ENCODE results near the gene ZNF585A. TPM values are rescaled to one million over a fixed set of nuclear protein-coding genes. Genes with fewer than 3 reads are reported as not detected.

ZNF585A gene
- 10 to 100 TPM in 7 of 9 donors, 1 to 10 TPM in 2; 8.1 to 39.4 (median 16.0) TPM for total RNA-seq
- polyA plus RNA-seq = 10 to 100 TPM; 15.8 to 23.0 (median 18.7) TPM
- long read RNA-seq, donor 1, transcript ZNF585A-205 (3 exons, 596 nt) = major isoform, 32 of 32 reads
- long read RNA-seq, donor 1, partial matches to known transcripts = 0 of 32 reads
- long read RNA-seq, donor 1, other reads (novel, unspliced or antisense) = 0 of 32 reads
- long read RNA-seq, donor 2, full-length matches to known transcripts = 13 of 13 reads
- long read RNA-seq, donor 2, partial matches to known transcripts = 0 of 13 reads
- long read RNA-seq, donor 2, other reads (novel, unspliced or antisense) = 0 of 13 reads
- long read RNA-seq, donor 3, transcript ZNF585A-205 (3 exons, 596 nt) = major isoform, 21 of 21 reads
- long read RNA-seq, donor 3, partial matches to known transcripts = 0 of 21 reads
- long read RNA-seq, donor 3, other reads (novel, unspliced or antisense) = 0 of 21 reads
- long read RNA-seq, donor 4, transcript ZNF585A-205 (3 exons, 596 nt) = major isoform, 19 of 19 reads
- long read RNA-seq, donor 4, partial matches to known transcripts = 0 of 19 reads
- long read RNA-seq, donor 4, other reads (novel, unspliced or antisense) = 0 of 19 reads
- long read RNA-seq, donor 5, full-length matches to known transcripts = 11 of 13 reads
- long read RNA-seq, donor 5, partial matches to known transcripts = 0 of 13 reads
- long read RNA-seq, donor 5, other reads (novel, unspliced or antisense) = 2 of 13 reads
- long read RNA-seq, donor 6, full-length matches to known transcripts = 5 of 5 reads
- long read RNA-seq, donor 6, partial matches to known transcripts = 0 of 5 reads
- long read RNA-seq, donor 6, other reads (novel, unspliced or antisense) = 0 of 5 reads
- long read RNA-seq, donor 7, transcript ZNF585A-205 (3 exons, 596 nt) = major isoform, 13 of 13 reads
- long read RNA-seq, donor 7, partial matches to known transcripts = 0 of 13 reads
- long read RNA-seq, donor 7, other reads (novel, unspliced or antisense) = 0 of 13 reads
- long read RNA-seq, donor 8, full-length matches to known transcripts = 18 of 18 reads
- long read RNA-seq, donor 8, partial matches to known transcripts = 0 of 18 reads
- long read RNA-seq, donor 8, other reads (novel, unspliced or antisense) = 0 of 18 reads
- long read RNA-seq, donor 9, transcript ZNF585A-205 (3 exons, 596 nt) = major isoform, 19 of 19 reads
- long read RNA-seq, donor 9, partial matches to known transcripts = 0 of 19 reads
- long read RNA-seq, donor 9, other reads (novel, unspliced or antisense) = 0 of 19 reads
- long read RNA-seq, donor 10, full-length matches to known transcripts = 14 of 14 reads
- long read RNA-seq, donor 10, partial matches to known transcripts = 0 of 14 reads
- long read RNA-seq, donor 10, other reads (novel, unspliced or antisense) = 0 of 14 reads

DNA sequence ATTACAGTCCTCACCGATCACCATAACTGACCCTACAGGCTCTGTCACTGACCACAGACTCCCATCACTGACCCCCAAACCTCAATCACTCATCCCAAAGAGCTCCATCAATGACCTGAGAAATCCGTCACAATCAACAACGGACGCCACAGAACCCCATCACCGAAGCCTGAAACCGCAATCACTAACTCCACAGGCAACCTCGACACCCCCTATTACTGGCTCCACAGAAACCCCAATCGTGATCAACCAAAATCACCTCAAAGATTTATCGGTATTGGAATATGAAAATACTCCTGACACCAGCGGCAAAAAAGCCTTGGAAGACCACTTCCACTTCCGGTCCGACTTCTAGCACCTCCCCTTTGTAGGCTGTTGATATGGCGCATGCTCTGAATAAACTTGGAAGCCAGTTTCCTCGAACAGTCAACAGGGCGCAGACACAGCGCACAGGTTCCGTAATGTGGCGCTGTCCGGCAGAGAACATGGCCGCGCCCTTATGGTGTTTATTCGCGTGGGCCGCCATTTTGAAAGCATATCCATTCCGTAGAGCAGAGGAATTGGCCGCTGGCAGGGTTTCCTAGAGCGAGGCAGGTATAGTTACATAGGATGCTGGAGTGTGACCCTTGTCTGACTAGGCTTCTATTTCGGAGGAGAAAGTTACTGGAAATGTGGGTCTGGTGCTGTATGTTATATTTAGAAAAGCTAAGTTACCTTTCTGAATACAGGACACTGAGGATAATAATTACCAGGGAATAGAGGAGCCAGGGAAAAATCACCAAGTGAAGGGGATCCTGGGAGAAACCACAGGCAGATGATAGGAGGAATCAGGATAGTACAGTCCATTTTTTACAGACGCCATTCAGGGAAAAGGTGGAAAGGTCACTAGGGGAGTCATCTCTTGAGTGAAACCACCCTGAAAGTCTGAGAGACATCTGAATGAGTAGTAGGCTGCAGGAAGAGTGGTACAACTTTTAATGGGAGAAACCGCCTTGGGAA, at the start of gene ZNF585A:
Gene ZNF585A, minus strand, starts transcription at position 328 of the 999 bp plus-strand sequence. CDS start 2,785 bp downstream, outside the sequence.
- H3K4me1 ChIP-seq (replicated peaks in 1 of 2) = peaks cover 0 to 9% of the 10 kb centered on the region in 2 donors
- H3K27me3 ChIP-seq = no peaks in the 10 kb centered on the region
- H3K9me3 ChIP-seq (replicated peaks in 1 of 3) = peaks cover 0 to 7% (median 3%) of the 10 kb centered on the region in 3 donors
- intact Hi-C loops (cut with DNase I) = no loop called here
- peak; percentile 89 to 97 (median 94) for DNase-seq
- peak within 1 kb of the TSS in 3 of 4 donors; percentile 62 to 100 (median 63) for H3K4me3 ChIP-seq
- H3K27ac ChIP-seq = peak within 1 kb of the TSS in 3 of 5 donors; percentile 39 to 80 (median 43)
- H3K36me3 ChIP-seq (replicated peaks in 1 of 2) = peaks cover 0 to 21% of the 10 kb centered on the region in 2 donors
- WGBS, 4 donors = 4 to 5% (median 4%) methylated on average over 25 to 30 of the region's 30 CpGs
- peak; percentile 9 to 72 for TF ChIP-seq POLR2A (IDR thresholded peaks at IDR 0.05)
- TF ChIP-seq CTCF (IDR thresholded peaks at IDR 0.05) = peak in 2 of 6 experiments; percentile 21 to 29

DNA sequence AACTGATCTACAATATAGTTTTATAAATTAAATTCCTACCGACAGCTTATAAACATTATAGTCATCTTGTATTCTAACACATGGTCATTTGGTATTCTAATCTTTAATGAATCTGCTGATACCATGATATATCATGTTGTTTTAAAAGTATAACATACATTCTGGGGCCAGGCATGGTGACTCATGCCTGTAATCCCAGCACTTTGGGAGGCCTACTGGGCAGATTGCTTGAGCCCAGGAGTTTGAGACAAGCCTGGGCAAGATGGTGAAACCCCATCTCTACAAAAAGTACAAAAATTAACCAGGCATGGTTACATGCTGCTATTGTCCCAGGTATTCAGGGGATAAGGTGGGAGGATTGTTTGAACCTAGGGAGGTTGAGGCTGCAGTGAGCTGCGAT, 48.6 kb upstream of the ZNF585A start:
- Histone ChIP-seq H3K9me3 (replicated peaks in 1 of 3) (no peaks in the 10 kb centered on the region), H3K4me3 (no peak overlapping the region), H3K27ac (no peak overlapping the region), H3K4me1 (replicated peaks in 1 of 2) (peaks cover 4 to 13% of the 10 kb centered on the region in 2 donors), H3K27me3 (no peaks in the 10 kb centered on the region), H3K36me3 (replicated peaks in 1 of 2) (peaks cover 0 to 28% of the 10 kb centered on the region in 2 donors)
- DNase-seq = no peak
- intact Hi-C loops (cut with DNase I) = no loop called here
- 95 to 99% (median 97%) methylated on average over 2 of the region's 2 CpGs for WGBS, 4 donors
- TF ChIP-seq CTCF (IDR thresholded peaks at IDR 0.05) (no peak), POLR2A (IDR thresholded peaks at IDR 0.05) (no peak)

DNA sequence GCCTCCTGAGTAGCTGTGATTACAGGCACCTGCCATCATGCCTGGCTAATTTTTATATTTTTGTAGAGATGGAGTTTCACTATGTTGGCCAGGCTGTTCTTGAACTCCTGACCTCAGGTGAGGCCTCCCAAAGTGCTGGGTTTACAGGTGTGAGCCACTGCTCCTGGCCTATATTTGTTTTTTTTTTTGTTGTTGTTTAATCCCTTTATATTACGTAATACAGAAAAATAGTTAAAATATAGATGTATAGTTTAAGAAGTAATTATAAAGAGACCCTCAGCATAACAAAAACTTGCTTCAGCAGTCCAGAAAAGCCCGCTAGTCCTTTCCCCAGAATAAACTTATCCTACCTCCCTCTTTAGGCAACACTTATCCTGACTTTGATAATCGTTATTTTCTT, 47.9 kb upstream of the ZNF585A start:
- WGBS, 4 donors = 95 to 98% (median 96%) methylated on average over 3 of the region's 3 CpGs
- intact Hi-C loops (cut with DNase I) = no loop called here

More for the DNA sequence above, 47.9 kb upstream of the ZNF585A start:
- peaks cover 0 to 20% of the 10 kb centered on the region in 2 donors for H3K36me3 ChIP-seq (replicated peaks in 1 of 2)
- no peak for DNase-seq
- no peak overlapping the region for H3K4me3 ChIP-seq
- peaks cover 4 to 13% of the 10 kb centered on the region in 2 donors for H3K4me1 ChIP-seq (replicated peaks in 1 of 2)
- no peak overlapping the region for H3K27ac ChIP-seq
- no peaks in the 10 kb centered on the region for H3K9me3 ChIP-seq (replicated peaks in 1 of 3)
- TF ChIP-seq POLR2A (IDR thresholded peaks at IDR 0.05) (no peak), CTCF (IDR thresholded peaks at IDR 0.05) (no peak)
- no peaks in the 10 kb centered on the region for H3K27me3 ChIP-seq
